ENCODE data around the gene STRIT1.
"Not testable (repeated sequence)": the region's sequence is repeated elsewhere in the genome, so short reads cannot be mapped to it uniquely, and the experiment has no call there.

Gene STRIT1

GRCh38 chr3:155270485-155271342, 22.8 kb downstream of the STRIT1 start:
- no peak for DNase-seq (ENCODE audit: low read depth)

GRCh38 chr3:155270063-155270462, 23.4 kb downstream of the STRIT1 start:
- no peak for DNase-seq (ENCODE audit: low read depth)

DNA sequence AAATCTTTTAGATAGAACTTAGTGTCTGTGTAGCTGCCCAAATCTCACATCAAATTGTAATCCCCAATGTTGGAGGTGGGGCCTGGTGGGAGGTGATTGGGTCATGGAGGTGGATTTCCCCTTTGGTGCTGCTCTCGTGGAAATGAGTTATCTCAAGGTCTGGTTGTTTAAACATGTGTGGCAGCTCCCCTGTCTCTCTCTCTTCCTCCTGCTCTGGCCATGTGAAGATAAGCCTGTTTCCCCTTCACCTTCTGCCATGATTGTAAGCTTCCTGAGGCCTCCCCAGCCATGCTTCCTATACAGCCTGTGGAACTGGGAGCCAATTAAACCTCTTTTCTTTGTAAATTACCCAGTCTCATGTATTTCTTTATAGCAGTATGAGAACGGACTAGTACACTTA, 30.6 kb downstream of the STRIT1 start:
- not testable (repeated sequence) for DNase-seq (ENCODE audit: low read depth)

- DNase-seq (ENCODE audit: low read depth), result no peak
These were observed 31.2 kb downstream of the STRIT1 start for GRCh38 chr3:155262295-155262694.

- no peak for DNase-seq (ENCODE audit: low read depth)
These were observed 39.0 kb downstream of the STRIT1 start for GRCh38 chr3:155254445-155254844.

GRCh38 chr3:155252535-155252934, 40.9 kb downstream of the STRIT1 start:
- DNase-seq (ENCODE audit: low read depth), result no peak

GRCh38 chr3:155252021-155252420, 41.5 kb downstream of the STRIT1 start:
- DNase-seq (ENCODE audit: low read depth), result no peak

- DNase-seq (ENCODE audit: low read depth), result no peak
These were observed 44.8 kb downstream of the STRIT1 start for GRCh38 chr3:155248531-155249187.

- DNase-seq (ENCODE audit: low read depth), result no peak
These were observed 48.8 kb downstream of the STRIT1 start for GRCh38 chr3:155244699-155245098.

DNA sequence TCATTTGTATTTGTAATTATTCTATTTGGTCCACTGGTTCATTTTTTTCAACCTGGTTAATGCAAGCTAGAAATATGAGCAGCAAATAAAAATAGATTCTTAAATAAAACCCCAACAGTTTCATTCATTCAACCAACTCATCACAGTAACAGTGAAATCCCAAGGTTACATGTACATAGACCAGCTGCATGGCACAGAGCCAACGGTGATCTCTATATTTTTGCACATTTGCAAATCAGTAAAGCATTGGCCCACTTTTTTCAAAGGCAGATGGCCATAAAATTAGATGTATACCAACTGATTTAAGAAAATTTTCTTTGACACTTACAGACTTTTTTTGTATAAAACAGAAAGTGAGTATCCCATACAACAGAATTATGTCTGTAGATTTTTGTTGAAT, 49.3 kb downstream of the STRIT1 start:
- no peak for DNase-seq (ENCODE audit: low read depth)

DNA sequence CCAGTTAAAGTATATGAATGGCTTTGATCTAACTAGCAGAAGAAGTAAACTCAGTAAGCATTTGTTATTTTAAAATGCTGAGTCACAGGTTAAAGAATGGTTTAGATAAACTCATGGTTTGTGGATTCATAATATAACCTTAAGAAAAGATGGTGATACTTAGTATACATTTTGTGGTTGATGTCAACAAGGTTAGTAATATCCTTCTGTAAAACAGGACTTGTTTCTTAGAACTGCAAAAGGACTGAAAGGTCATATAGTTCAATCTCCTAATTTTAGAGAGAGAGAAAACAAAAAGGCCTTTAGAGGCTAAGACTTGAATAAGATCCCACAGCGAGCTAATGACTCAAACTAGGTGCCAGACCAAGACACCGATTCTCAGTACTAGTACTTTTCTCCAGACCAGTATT, 50.0 kb downstream of the STRIT1 start:
- no peak for DNase-seq (ENCODE audit: low read depth)

GRCh38 chr3:155242342-155242741, 51.1 kb downstream of the STRIT1 start:
- no peak for DNase-seq (ENCODE audit: low read depth)

- DNase-seq (ENCODE audit: low read depth), result no peak
These were observed 51.9 kb downstream of the STRIT1 start for GRCh38 chr3:155241579-155241978.
